Activated CD4-positive, alpha-beta T cell treated with anti-CD3 and anti-CD28 coated beads, Interleukin-2, amount 50 U/mL, for 16 hours (primary cell): ENCODE data around the gene OLFML3.

ENCODE experiments used
- DNase-seq: peaks from one replicate; pipeline ENCODE4 v3.0.0-alpha.2; 2020

Gene OLFML3

GRCh38 chr1:113950908-113951307 is 28.4 kb upstream of the OLFML3 start:
- no peak for DNase-seq

GRCh38 chr1:113951719-113952118 is 27.6 kb upstream of the OLFML3 start:
- no peak for DNase-seq

GRCh38 chr1:113957984-113958383 is 21.3 kb upstream of the OLFML3 start:
- no peak for DNase-seq

- DNase-seq, result no peak
These were observed 20.6 kb upstream of the OLFML3 start for GRCh38 chr1:113958691-113959090.

GRCh38 chr1:113963281-113963906 is 15.9 kb upstream of the OLFML3 start:
- DNase-seq, result no peak

- no peak for DNase-seq
These were observed 13.4 kb upstream of the OLFML3 start for GRCh38 chr1:113965703-113966412.

- DNase-seq, result no peak
These were observed 6.3 kb upstream of the OLFML3 start for GRCh38 chr1:113972954-113973353.

GRCh38 chr1:113975211-113975895 is 3.9 kb upstream of the OLFML3 start:
- peak; percentile 51 for DNase-seq

GRCh38 chr1:113976609-113977278 is 2.5 kb upstream of the OLFML3 start:
- DNase-seq, result no peak

DNA sequence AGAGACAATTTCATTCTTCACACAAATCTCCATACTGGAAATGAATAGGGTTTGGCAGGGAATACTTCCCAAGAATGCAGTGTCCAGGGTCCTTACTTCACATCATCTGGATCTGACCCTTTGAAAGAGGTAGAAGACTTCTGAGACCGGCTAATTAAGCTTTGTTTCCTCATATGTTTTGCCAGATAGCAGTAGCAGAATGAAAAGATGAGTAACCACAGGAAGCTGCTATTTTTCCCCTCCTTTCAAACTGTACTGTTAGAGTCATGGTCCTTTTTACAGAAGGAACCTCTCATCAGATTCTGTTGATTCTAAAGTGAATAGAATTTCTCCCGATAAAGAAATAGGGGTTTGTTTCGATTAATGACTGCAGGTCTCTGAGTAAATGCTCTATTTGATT is 1.4 kb upstream of the OLFML3 start:
- no peak for DNase-seq

- no peak for DNase-seq
These were observed 836 bp downstream of the OLFML3 start for GRCh38 chr1:113980110-113980509.

GRCh38 chr1:113981962-113982931 is 3.0 kb downstream of the OLFML3 start:
- no peak for DNase-seq

- no peak for DNase-seq
These were observed 3.7 kb downstream of the OLFML3 start for GRCh38 chr1:113982949-113983348.

DNA sequence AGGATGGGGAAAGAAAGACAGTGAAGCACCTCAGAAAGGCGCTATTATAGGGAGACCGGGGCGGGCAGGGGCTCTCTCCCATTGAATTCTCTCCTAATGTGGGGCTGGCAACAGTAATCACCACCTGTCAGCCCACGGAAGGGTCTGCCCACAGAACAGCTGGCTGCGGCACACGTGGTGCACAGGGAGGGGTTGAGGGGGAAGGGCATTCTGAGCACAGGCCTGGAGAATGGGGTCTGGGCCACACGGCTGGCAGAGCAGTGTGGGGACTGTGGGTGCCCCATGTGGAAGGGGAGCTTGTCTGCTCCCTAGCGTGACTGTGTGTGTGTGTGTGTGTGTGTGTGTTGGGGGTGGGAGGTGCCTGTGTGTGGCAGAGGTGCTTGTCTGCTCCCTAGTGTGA is 4.1 kb downstream of the OLFML3 start:
- no peak for DNase-seq

- no peak for DNase-seq
These were observed 4.6 kb downstream of the OLFML3 start for GRCh38 chr1:113983826-113984225.

- DNase-seq, result no peak
These were observed 5.4 kb downstream of the OLFML3 start for GRCh38 chr1:113984710-113985109.

GRCh38 chr1:113986802-113987201 is 7.5 kb downstream of the OLFML3 start:
- DNase-seq, result no peak

- DNase-seq, result no peak
These were observed 8.0 kb downstream of the OLFML3 start for GRCh38 chr1:113987259-113987658.

DNA sequence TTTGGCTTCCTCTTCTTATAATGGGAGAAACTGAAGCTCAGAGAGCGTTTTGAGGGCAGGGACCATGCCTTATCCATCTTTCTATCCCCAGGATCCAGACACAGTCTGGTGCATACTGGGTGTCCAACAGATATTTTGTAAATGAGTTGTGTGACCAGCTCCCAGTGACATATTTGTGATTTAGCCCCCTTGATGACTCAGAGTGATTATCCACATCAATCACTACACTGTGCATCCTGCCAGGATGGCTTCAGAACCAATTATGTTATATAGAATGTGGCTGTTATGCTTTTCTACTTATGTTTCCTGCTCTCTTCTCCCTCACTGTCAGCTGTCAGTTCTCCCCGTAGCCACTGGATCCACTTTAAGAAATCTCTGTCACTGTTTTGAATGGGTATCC is 11.3 kb downstream of the OLFML3 start:
- no peak for DNase-seq

GRCh38 chr1:113990961-113991360 is 11.7 kb downstream of the OLFML3 start:
- no peak for DNase-seq

- no peak for DNase-seq
These were observed 12.3 kb downstream of the OLFML3 start for GRCh38 chr1:113991467-113991997.

- DNase-seq, result no peak
These were observed 13.8 kb downstream of the OLFML3 start for GRCh38 chr1:113993072-113993471.
